NCI-H128 (cell line): ENCODE data around the gene NKX2-4.
"Not testable (repeated sequence)": the region's sequence is repeated elsewhere in the genome, so short reads cannot be mapped to it uniquely, and the experiment has no call there.

Source experiments
- DNase-seq: peaks from one replicate; lab custom pipeline; 2025; ENCODE audit not compliant: unreplicated experiment; lab: John Stamatoyannopoulos, UW

The NKX2-4 gene

GRCh38 chr20:21397341-21398108 lies at the start of gene NKX2-4:
TSS of gene NKX2-4 (minus strand) at chr20:21397526. CDS start at chr20:21397399, 127 bp downstream.
- DNase-seq = no peak

GRCh38 chr20:21437816-21438215 lies 40.5 kb upstream of the NKX2-4 start:
- DNase-seq = no peak

- DNase-seq = no peak
Measured at GRCh38 chr20:21437248-21437647, 39.9 kb upstream of the NKX2-4 start.

GRCh38 chr20:21436205-21436604 lies 38.9 kb upstream of the NKX2-4 start:
- no peak for DNase-seq

- DNase-seq = no peak
Measured at GRCh38 chr20:21435576-21435975, 38.2 kb upstream of the NKX2-4 start.

GRCh38 chr20:21433329-21433890 lies 36.1 kb upstream of the NKX2-4 start:
- no peak for DNase-seq

GRCh38 chr20:21432911-21433310 lies 35.6 kb upstream of the NKX2-4 start:
- DNase-seq = no peak

- no peak for DNase-seq
Measured at GRCh38 chr20:21430020-21430419, 32.7 kb upstream of the NKX2-4 start.

- no peak for DNase-seq
Measured at GRCh38 chr20:21424846-21425245, 27.5 kb upstream of the NKX2-4 start.

GRCh38 chr20:21423712-21424111 lies 26.4 kb upstream of the NKX2-4 start:
- not testable (repeated sequence) for DNase-seq

GRCh38 chr20:21421601-21422236 lies 24.4 kb upstream of the NKX2-4 start:
- no peak for DNase-seq

- not testable (repeated sequence) for DNase-seq
Measured at GRCh38 chr20:21419147-21419546, 21.8 kb upstream of the NKX2-4 start.

- not testable (repeated sequence) for DNase-seq
Measured at GRCh38 chr20:21413996-21414395, 16.7 kb upstream of the NKX2-4 start.

- DNase-seq = no peak
Measured at GRCh38 chr20:21411725-21412124, 14.4 kb upstream of the NKX2-4 start.

- DNase-seq = no peak
Measured at GRCh38 chr20:21399005-21399475, 1.7 kb upstream of the NKX2-4 start.

- no peak for DNase-seq
Measured at GRCh38 chr20:21398109-21399004, 1.0 kb upstream of the NKX2-4 start.

GRCh38 chr20:21396599-21397340 lies 556 bp downstream of the NKX2-4 start:
- DNase-seq = no peak

- DNase-seq = no peak
Measured at GRCh38 chr20:21395666-21396598, 1.4 kb downstream of the NKX2-4 start.

- DNase-seq = no peak
Measured at GRCh38 chr20:21395051-21395665, 2.2 kb downstream of the NKX2-4 start.
